Non-pigmented ciliary epithelial cell (primary cell): ENCODE measurements around the gene GJD3.

Experiments used
- DNase-seq: peaks from one replicate; pipeline ENCODE4 v3.0.0-alpha.2; 2010; ENCODE audit warnings: low read depth

Gene GJD3

GRCh38 chr17:40340327-40340726 lies 24.2 kb downstream of the GJD3 start:
- DNase-seq, result no peak

- DNase-seq, result no peak
These were observed 25.4 kb downstream of the GJD3 start for GRCh38 chr17:40338941-40339649.

GRCh38 chr17:40338058-40338457 lies 26.5 kb downstream of the GJD3 start:
- no peak for DNase-seq

- no peak for DNase-seq
These were observed 27.2 kb downstream of the GJD3 start for GRCh38 chr17:40337351-40337750.

- no peak for DNase-seq
These were observed 28.9 kb downstream of the GJD3 start for GRCh38 chr17:40335620-40336019.

- no peak for DNase-seq
These were observed 30.6 kb downstream of the GJD3 start for GRCh38 chr17:40333781-40334448.

GRCh38 chr17:40331743-40332641 lies 32.5 kb downstream of the GJD3 start:
- no peak for DNase-seq

GRCh38 chr17:40330850-40331470 lies 33.6 kb downstream of the GJD3 start:
- no peak for DNase-seq

GRCh38 chr17:40329839-40330794 lies 34.4 kb downstream of the GJD3 start:
- no peak for DNase-seq

GRCh38 chr17:40328386-40328766 lies 36.2 kb downstream of the GJD3 start:
- no peak for DNase-seq

- no peak for DNase-seq
These were observed 36.7 kb downstream of the GJD3 start for GRCh38 chr17:40327735-40328385.

GRCh38 chr17:40327244-40327729 lies 37.2 kb downstream of the GJD3 start:
- no peak for DNase-seq

- DNase-seq, result no peak
These were observed 37.7 kb downstream of the GJD3 start for GRCh38 chr17:40326832-40327199.

- no peak for DNase-seq
These were observed 38.3 kb downstream of the GJD3 start for GRCh38 chr17:40326014-40326831.

GRCh38 chr17:40325156-40326013 lies 39.2 kb downstream of the GJD3 start:
- no peak for DNase-seq

- DNase-seq, result no peak
These were observed 40.9 kb downstream of the GJD3 start for GRCh38 chr17:40323391-40324381.
